Panc1 (cell line): ENCODE measurements around the gene ABHD4. TPM values are rescaled to one million over a fixed set of nuclear protein-coding genes. Genes with fewer than 3 reads are reported as not detected.

Experiments
- ATAC-seq: fragments of 200-7000 bp; cut with Tn5 transposase; 2 replicates; pipeline ENCODE4 v1.9.1; 2020; ENCODE audit warnings: mild to moderate bottlenecking, moderate library complexity
- BruUV-seq: library from RNA; stranded (reverse); fragments of 400-500 nt; replicated peaks from 2 replicates; lab custom pipeline; 2021; lab: Mats Ljungman, UMichigan
- CTCF ChIA-PET: fragments of 300-600 bp; sonication (Branson Sonifier 250); formaldehyde crosslinking; loops from one replicate; lab custom pipeline; 2022; ENCODE audit warnings: antibody characterized with exemption; lab: Charles Lee
- POLR2A ChIA-PET: fragments of 300-600 bp; sonication (Branson Sonifier 250); formaldehyde crosslinking; loops from one replicate; lab custom pipeline; 2022; ENCODE audit warnings: antibody characterized with exemption; lab: Charles Lee
- DNase-seq: peaks from one replicate; pipeline ENCODE4 v3.0.0-alpha.2; 2010; ENCODE audit warnings: low read depth, low spot score
- H3K27ac ChIP-seq: 2 replicates; pipeline ENCODE4 v1.5.1; 2011; ENCODE audit warnings: mild to moderate bottlenecking, low read length, inconsistent platforms
- H3K27me3 ChIP-seq: fragments of 200-500 bp; sonication (Bioruptor generic); 2 replicates; pipeline ENCODE4 v1.6.0; 2014; ENCODE audit warnings: low read length, inconsistent platforms; ENCODE audit not compliant: control insufficient read depth, insufficient read depth
- H3K36me3 ChIP-seq: fragments of 200-500 bp; sonication (Bioruptor generic); 2 replicates; pipeline ENCODE4 v1.5.1; 2014; ENCODE audit warnings: inconsistent platforms, mild to moderate bottlenecking, low read length, moderate library complexity; ENCODE audit not compliant: control insufficient read depth, insufficient read depth
- H3K4me1 ChIP-seq: 2 replicates; pipeline ENCODE4 v1.5.1; 2011; ENCODE audit warnings: inconsistent platforms, mild to moderate bottlenecking, low read length, moderate library complexity; ENCODE audit not compliant: control insufficient read depth, insufficient read depth
- H3K4me3 ChIP-seq, 2 experiments: 2 replicates each; pipeline ENCODE4 v1.5.1; 2011 to 2012; ENCODE audit warnings: low read depth in 2 of 2, low read length in 2 of 2, mild to moderate bottlenecking in 2 of 2, inconsistent platforms in 1 of 2, moderate library complexity in 1 of 2
- H3K9me3 ChIP-seq: fragments of 200-500 bp; sonication (Bioruptor generic); 2 replicates; pipeline ENCODE4 v1.5.1; 2014; ENCODE audit warnings: low read depth, mild to moderate bottlenecking, inconsistent platforms, low read length, moderate library complexity; ENCODE audit not compliant: control insufficient read depth, insufficient read depth
- POLR2AphosphoS5 ChIP-seq: IDR thresholded peaks from 2 replicates; pipeline ENCODE4 v1.6.1; 2012; ENCODE audit warnings: mild to moderate bottlenecking, low read depth, low read length, moderate library complexity
- SIN3A ChIP-seq: IDR thresholded peaks from 2 replicates; pipeline ENCODE4 v1.6.1; 2012; ENCODE audit warnings: low read depth, mild to moderate bottlenecking, low read length, moderate library complexity, borderline replicate concordance; ENCODE audit not compliant: insufficient read depth
- TCF7L2 ChIP-seq: IDR thresholded peaks from 2 replicates; pipeline ENCODE4 v1.6.1; 2011; ENCODE audit warnings: mild to moderate bottlenecking, low read depth, low read length, inconsistent platforms
- in situ Hi-C: cut with HindIII; loops from 2 replicates; pipeline ENCODE4 v1.10.0; 2016; ENCODE audit warnings: low sequenced_read_pairs, low pct_unique_long_range_greater_than_20kb
- intact Hi-C: fragments of 100-400 bp; cut with micrococcal nuclease; formaldehyde crosslinking; loops from one replicate; pipeline ENCODE4 v1.10.0; 2022; ENCODE audit not compliant: unreplicated experiment
- total RNA-seq: library from RNA; stranded (reverse); gene quantifications from one replicate; pipeline ENCODE4 v1.2.1, GENCODE V29; 2021; ENCODE audit not compliant: unreplicated experiment
- TF ChIP-seq, protein P1 (sequence below): fragments of 450-650 bp; IDR thresholded peaks from 2 replicates; pipeline ENCODE4 v1.5.1; 2017; ENCODE audit warnings: mild to moderate bottlenecking
- TF ChIP-seq, protein P2 (sequence below), 2 experiments: IDR thresholded peaks; 2 replicates each; pipeline ENCODE4 v1.6.1; 2011 to 2012; ENCODE audit warnings: low read depth in 2 of 2, control low read depth in 1 of 2, low read length in 1 of 2, mild to moderate bottlenecking in 1 of 2, moderate library complexity in 1 of 2; ENCODE audit not compliant: insufficient read depth in 1 of 2

Gene ABHD4
- total RNA-seq, 1 experiment from 2014 or later: 5.1 TPM

DNA sequence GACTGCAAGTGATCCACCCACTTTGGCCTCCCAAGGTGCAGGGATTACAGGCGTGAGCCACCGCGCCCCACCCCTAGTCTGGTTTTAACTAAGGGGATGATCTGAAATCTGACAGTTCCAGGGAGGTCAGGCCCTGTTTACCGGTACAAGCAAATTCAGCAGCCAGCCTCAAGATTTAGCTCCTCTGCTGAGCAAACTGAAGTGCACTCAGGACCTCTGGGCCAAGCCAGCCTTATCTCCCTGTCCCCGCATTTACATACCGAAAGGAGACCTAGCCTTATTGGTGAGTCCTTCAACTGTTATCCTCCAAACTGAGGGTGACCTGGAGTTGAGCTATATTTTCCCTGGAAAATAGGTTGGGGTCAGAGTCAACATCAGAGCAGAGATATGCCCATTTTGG is 835 bp upstream of the ABHD4 start:
- BruUV-seq: no TSS peak
- Histone ChIP-seq H3K9me3 (no peaks in the 10 kb centered on the region), H3K36me3 (no peaks in the 10 kb centered on the region; the same call in 1 of the 2 replicates), H3K27me3 (no peaks in the 10 kb centered on the region; the same call in 1 of the 2 replicates), H3K4me1 (peaks cover 6% of the 10 kb centered on the region; the same call in 1 of the 2 replicates), H3K27ac (no peak overlapping the region), H3K4me3 (peak overlapping the region in 1 of 2 experiments; percentile 80; a peak in 3 of 4 replicates)
- ATAC-seq: no peak
- in situ Hi-C loops: no loop called here
- ChIA-PET CTCF (interaction anchor here (1.6 kb wide), 1 partner anchor 56 kb away, joined by 6 read pairs; no protein-coding TSS in a partner anchor), POLR2A (interaction anchor here (3.6 kb wide), 1 partner anchor 8 kb away, joined by 14 read pairs; the partner anchor contains the start of gene DAD1)
- TF ChIP-seq POLR2AphosphoS5 (no peak), TCF7L2 (no peak)
- no peak for DNase-seq
- intact Hi-C loops: no loop called here

DNA sequence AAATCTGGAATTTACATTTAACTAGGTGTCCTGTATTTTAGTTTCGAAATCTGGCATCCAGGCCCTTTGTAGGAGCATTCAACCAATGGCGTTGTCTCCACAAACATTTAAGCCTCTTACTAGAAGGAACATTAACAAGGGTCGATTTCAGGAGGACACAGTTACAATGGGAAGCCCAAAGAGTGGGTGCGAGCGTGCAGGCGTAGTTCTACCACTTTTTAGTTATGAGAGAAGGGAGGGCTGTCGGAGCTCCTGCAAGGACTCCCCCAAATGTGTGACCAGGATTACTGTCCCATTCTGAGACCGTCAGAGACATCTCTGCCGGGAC is 365 bp upstream of the ABHD4 start:
- BruUV-seq: no TSS peak
- Histone ChIP-seq H3K9me3 (no peaks in the 10 kb centered on the region), H3K4me3 (peak overlapping the region; percentile 68 to 80), H3K36me3 (no peaks in the 10 kb centered on the region; the same call in 1 of the 2 replicates), H3K27me3 (no peaks in the 10 kb centered on the region; the same call in 1 of the 2 replicates), H3K4me1 (peaks cover 6% of the 10 kb centered on the region; the same call in 1 of the 2 replicates), H3K27ac (peak overlapping the region; percentile 48; the same call in 1 of the 2 replicates)
- in situ Hi-C loops (no loop called here), intact Hi-C loops (no loop called here)
- TF ChIP-seq TCF7L2 (no peak), SIN3A (no peak), POLR2AphosphoS5 (no peak)
- TF ChIP-seq, protein P1, sequence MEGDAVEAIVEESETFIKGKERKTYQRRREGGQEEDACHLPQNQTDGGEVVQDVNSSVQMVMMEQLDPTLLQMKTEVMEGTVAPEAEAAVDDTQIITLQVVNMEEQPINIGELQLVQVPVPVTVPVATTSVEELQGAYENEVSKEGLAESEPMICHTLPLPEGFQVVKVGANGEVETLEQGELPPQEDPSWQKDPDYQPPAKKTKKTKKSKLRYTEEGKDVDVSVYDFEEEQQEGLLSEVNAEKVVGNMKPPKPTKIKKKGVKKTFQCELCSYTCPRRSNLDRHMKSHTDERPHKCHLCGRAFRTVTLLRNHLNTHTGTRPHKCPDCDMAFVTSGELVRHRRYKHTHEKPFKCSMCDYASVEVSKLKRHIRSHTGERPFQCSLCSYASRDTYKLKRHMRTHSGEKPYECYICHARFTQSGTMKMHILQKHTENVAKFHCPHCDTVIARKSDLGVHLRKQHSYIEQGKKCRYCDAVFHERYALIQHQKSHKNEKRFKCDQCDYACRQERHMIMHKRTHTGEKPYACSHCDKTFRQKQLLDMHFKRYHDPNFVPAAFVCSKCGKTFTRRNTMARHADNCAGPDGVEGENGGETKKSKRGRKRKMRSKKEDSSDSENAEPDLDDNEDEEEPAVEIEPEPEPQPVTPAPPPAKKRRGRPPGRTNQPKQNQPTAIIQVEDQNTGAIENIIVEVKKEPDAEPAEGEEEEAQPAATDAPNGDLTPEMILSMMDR: no peak
- TF ChIP-seq, protein P2, sequence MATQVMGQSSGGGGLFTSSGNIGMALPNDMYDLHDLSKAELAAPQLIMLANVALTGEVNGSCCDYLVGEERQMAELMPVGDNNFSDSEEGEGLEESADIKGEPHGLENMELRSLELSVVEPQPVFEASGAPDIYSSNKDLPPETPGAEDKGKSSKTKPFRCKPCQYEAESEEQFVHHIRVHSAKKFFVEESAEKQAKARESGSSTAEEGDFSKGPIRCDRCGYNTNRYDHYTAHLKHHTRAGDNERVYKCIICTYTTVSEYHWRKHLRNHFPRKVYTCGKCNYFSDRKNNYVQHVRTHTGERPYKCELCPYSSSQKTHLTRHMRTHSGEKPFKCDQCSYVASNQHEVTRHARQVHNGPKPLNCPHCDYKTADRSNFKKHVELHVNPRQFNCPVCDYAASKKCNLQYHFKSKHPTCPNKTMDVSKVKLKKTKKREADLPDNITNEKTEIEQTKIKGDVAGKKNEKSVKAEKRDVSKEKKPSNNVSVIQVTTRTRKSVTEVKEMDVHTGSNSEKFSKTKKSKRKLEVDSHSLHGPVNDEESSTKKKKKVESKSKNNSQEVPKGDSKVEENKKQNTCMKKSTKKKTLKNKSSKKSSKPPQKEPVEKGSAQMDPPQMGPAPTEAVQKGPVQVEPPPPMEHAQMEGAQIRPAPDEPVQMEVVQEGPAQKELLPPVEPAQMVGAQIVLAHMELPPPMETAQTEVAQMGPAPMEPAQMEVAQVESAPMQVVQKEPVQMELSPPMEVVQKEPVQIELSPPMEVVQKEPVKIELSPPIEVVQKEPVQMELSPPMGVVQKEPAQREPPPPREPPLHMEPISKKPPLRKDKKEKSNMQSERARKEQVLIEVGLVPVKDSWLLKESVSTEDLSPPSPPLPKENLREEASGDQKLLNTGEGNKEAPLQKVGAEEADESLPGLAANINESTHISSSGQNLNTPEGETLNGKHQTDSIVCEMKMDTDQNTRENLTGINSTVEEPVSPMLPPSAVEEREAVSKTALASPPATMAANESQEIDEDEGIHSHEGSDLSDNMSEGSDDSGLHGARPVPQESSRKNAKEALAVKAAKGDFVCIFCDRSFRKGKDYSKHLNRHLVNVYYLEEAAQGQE (IDR thresholded peaks at IDR 0.05; ENCODE audit: insufficient read depth in 1 of 2, low read depth in 2 of 2, low read length in 1 of 2): no peak
- DNase-seq (no peak), ATAC-seq (peak; percentile 27; the same call in 1 of the 2 replicates)
- ChIA-PET POLR2A (interaction anchor here (0.6 to 3.6 kb wide), 2 partner anchors 8 to 958 kb away, joined by 4 to 14 read pairs; partner anchors contain the start of gene DAD1), CTCF (interaction anchor here (1.6 kb wide), 1 partner anchor 56 kb away, joined by 6 read pairs; no protein-coding TSS in a partner anchor)

DNA sequence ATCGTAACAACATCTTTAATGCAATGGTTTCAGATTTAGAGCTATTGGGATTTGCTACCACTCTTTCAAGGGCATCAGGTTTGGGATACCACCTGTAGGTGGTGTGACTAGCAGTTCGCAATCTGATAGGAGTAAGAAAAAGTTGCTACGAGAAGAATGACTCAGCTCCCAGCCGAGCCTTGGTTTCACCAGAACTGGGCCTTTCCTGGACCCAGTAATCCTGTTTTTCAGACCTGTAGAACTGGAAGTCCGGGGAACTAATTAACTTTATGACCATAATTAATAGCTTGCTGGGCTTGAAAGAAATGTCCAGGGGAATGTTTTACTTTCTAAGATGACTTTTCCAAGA is 770 bp downstream of the ABHD4 start:
- ATAC-seq: peak; percentile 65; the same call in 1 of the 2 replicates
- DNase-seq: no peak
- no TSS peak for BruUV-seq
- H3K27ac ChIP-seq: peak overlapping the region; percentile 39
- POLR2A ChIA-PET: interaction anchor here (3.6 kb wide), 1 partner anchor 9 kb away, joined by 14 read pairs; the partner anchor contains the start of gene DAD1
- H3K4me1 ChIP-seq: peaks cover 6% of the 10 kb centered on the region; the same call in 1 of the 2 replicates
- TF ChIP-seq TCF7L2: no peak
- TF ChIP-seq, protein P1: peak; percentile 15; the same call in 1 of the 2 replicates
- in situ Hi-C loops (no loop called here), intact Hi-C loops (no loop called here)
- H3K27me3 ChIP-seq: no peaks in the 10 kb centered on the region
- no peaks in the 10 kb centered on the region for H3K9me3 ChIP-seq
- H3K4me3 ChIP-seq: peak overlapping the region; percentile 68 to 80
- no peaks in the 10 kb centered on the region; the same call in 1 of the 2 replicates for H3K36me3 ChIP-seq
- CTCF ChIA-PET: interaction anchor here (0.6 to 1.6 kb wide), 3 partner anchors 29 to 221 kb away, joined by 3 to 6 read pairs (median 3); no protein-coding TSS in a partner anchor
